Measurements from ENCODE around the gene HSPB1. TPM values are rescaled to one million over a fixed set of nuclear protein-coding genes. Genes with fewer than 3 reads are reported as not detected.
"Not testable (repeated sequence)": the region's sequence is repeated elsewhere in the genome, so short reads cannot be mapped to it uniquely, and the experiment has no call there.

Gene HSPB1
- total and polyA plus RNA-seq, 8 donors: 106 to 752 (median 154) TPM

- no peaks in the 10 kb centered on the region for H3K27me3 ChIP-seq
- no peak for ATAC-seq
- H3K27ac ChIP-seq: no peak overlapping the region
- FAIRE-seq: no peak
- TF ChIP-seq CTCF (IDR thresholded peaks at IDR 0.05): no peak
- intact Hi-C loops (cut with DNase I): no loop called here
- no peaks in the 10 kb centered on the region for H3K36me3 ChIP-seq
- no peaks in the 10 kb centered on the region for H3K9me3 ChIP-seq
- 85 to 86% methylated on average over 29 of the region's 29 CpGs for WGBS, 2 donors
- H3K4me3 ChIP-seq: no peak overlapping the region
- peak in 1 of 6 donors; percentile 70 for DNase-seq
- no peaks in the 10 kb centered on the region for H3K4me1 ChIP-seq
Observed at GRCh38 chr7:76285604-76286374, 16.7 kb upstream of the HSPB1 start.

- Histone ChIP-seq H3K9me3 (no peaks in the 10 kb centered on the region), H3K4me1 (peaks cover 0 to 7% (median 6%) of the 10 kb centered on the region in 3 donors), H3K4me3 (no peak overlapping the region), H3K27ac (no peak overlapping the region), H3K36me3 (no peaks in the 10 kb centered on the region), H3K27me3 (no peaks in the 10 kb centered on the region)
- FAIRE-seq (no peak), DNase-seq (peak in 1 of 6 donors; percentile 54), ATAC-seq (no peak)
- intact Hi-C loops (cut with DNase I): no loop called here
- TF ChIP-seq CTCF (IDR thresholded peaks at IDR 0.05): no peak
- WGBS, 2 donors: 81 to 84% methylated on average over 14 to 16 of the region's 16 CpGs
Observed at GRCh38 chr7:76286842-76287403, 15.6 kb upstream of the HSPB1 start.

- Histone ChIP-seq H3K4me1 (peaks cover 17 to 37% (median 18%) of the 10 kb centered on the region in 3 donors), H3K27ac (peak overlapping the region; percentile 17 to 99 (median 82))
- H3K9me3 ChIP-seq; H3K27me3 ChIP-seq; FAIRE-seq; H3K4me3 ChIP-seq; H3K36me3 ChIP-seq; intact Hi-C loops (cut with DNase I): not testable (repeated sequence)
- 75 to 80% methylated on average over 6 of the region's 6 CpGs for WGBS, 2 donors
- peak in 1 of 6 donors; percentile 17 for DNase-seq
- ATAC-seq: peak in 1 of 4 donors; percentile 1
Observed at GRCh38 chr7:76290847-76291350, 11.6 kb upstream of the HSPB1 start.

GRCh38 chr7:76291351-76292212, 10.9 kb upstream of the HSPB1 start:
- Histone ChIP-seq H3K4me3 (peak overlapping the region in 2 of 4 donors; percentile 24 to 31), H3K27ac (peak overlapping the region; percentile 64 to 99 (median 92)), H3K9me3 (no peaks in the 10 kb centered on the region), H3K27me3 (no peaks in the 10 kb centered on the region), H3K4me1 (peaks cover 17 to 39% (median 18%) of the 10 kb centered on the region in 3 donors), H3K36me3 (no peaks in the 10 kb centered on the region)
- FAIRE-seq: no peak
- intact Hi-C loops (cut with DNase I): no loop called here
- DNase-seq: peak; percentile 81 to 95 (median 92)
- peak; percentile 95 to 99 (median 98) for TF ChIP-seq CTCF (IDR thresholded peaks at IDR 0.05)
- WGBS, 2 donors: 9 to 10% methylated on average over 25 to 30 of the region's 30 CpGs
- ATAC-seq: peak; percentile 69 to 85 (median 79)

GRCh38 chr7:76292213-76292573, 10.3 kb upstream of the HSPB1 start:
- Histone ChIP-seq H3K4me1 (peaks cover 17 to 45% (median 18%) of the 10 kb centered on the region in 3 donors), H3K27me3 (no peaks in the 10 kb centered on the region), H3K4me3 (peak overlapping the region in 2 of 4 donors; percentile 24 to 31), H3K36me3 (no peaks in the 10 kb centered on the region), H3K9me3 (no peaks in the 10 kb centered on the region), H3K27ac (peak overlapping the region; percentile 64 to 99 (median 92))
- DNase-seq (peak in 1 of 6 donors; percentile 14), ATAC-seq (peak; percentile 2 to 10 (median 4)), FAIRE-seq (no peak)
- 21 to 32% methylated on average over 5 of the region's 5 CpGs for WGBS, 2 donors
- no peak for TF ChIP-seq CTCF (IDR thresholded peaks at IDR 0.05)
- intact Hi-C loops (cut with DNase I): no loop called here

GRCh38 chr7:76292911-76293310, 9.6 kb upstream of the HSPB1 start:
- H3K4me3 ChIP-seq; H3K27me3 ChIP-seq; intact Hi-C loops (cut with DNase I); H3K36me3 ChIP-seq; FAIRE-seq; ATAC-seq; H3K9me3 ChIP-seq: not testable (repeated sequence)
- peaks cover 17 to 45% (median 24%) of the 10 kb centered on the region in 3 donors for H3K4me1 ChIP-seq
- peak in 1 of 6 donors; percentile 11 for DNase-seq
- peak overlapping the region in 2 of 4 donors; percentile 99 for H3K27ac ChIP-seq
- 66 to 90% methylated on average over 5 of the region's 5 CpGs for WGBS, 2 donors

Data from pancreas (tissue), 10 donors.